Stimulated activated CD4-positive, alpha-beta T cell treated with anti-CD3 and anti-CD28 coated beads, Interleukin-1b, Interleukin-23, amount 100 ng/mL, for 1 hour (primary cell): ENCODE results near the gene SASH1.

Source experiments
- DNase-seq, 2 donors: peaks; one replicate each; pipeline ENCODE4 v3.0.0-alpha.2; 2020; ENCODE audit warnings: low read depth in 2 of 2

The SASH1 gene

DNA sequence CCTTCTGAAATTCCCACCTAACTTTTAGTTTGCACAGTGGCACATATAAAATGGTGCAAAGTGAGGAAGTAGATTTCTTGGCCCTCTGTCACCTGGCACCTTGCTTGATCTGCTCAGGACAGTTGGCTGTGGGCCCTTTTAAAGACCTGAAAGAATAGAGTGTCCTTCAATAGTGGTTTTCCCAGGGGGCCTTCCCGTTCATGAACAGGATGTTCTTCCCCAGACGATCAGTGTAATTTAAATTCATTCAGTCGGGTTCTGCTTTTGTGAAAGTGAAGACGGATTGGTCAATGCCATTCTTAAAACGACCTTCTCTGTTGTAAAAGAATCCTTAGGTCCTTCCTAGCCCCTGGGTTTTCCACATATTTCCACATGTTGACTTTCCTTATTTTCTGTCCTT, 178.5 kb downstream of the SASH1 start:
- no peak for DNase-seq

DNA sequence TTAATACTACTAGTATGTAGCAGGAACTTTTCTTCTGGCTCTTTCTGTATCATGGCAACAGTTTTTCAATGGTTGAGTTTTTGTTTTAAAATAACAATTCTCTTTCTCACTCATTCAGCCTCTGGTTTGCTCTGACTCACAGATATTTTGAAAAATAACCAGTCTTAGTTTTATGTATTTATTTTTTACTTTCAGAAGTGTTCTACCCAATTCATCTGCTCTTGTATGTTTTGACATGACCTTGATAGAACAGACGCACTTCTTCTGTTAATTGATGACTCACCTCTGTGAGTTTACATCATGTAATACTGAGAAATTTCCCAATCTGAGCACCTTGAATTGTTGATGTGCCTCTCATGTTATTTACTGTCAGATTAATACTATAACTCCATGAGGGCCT, 178.9 kb downstream of the SASH1 start:
- no peak for DNase-seq

DNA sequence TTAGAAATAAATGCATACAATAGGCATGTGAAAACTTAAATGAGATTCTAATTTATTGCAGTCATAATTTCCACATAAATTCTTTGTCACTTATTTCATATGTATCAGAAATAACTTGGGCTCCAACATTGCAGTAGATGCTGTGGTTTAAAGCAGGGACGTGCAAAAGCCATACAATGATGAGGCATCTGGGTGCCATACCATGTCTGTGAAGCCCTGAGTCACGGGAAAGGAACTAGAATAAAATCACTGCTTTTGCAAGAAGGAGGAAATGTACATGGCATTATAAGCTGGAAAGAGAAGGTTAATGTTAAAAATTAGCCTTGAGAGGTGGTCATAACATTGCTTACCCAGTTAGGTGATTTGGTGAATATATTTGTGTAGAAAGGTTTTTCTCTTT, 180.4 kb downstream of the SASH1 start:
- no peak for DNase-seq

- no peak for DNase-seq
These were observed 180.9 kb downstream of the SASH1 start for GRCh38 chr6:148523551-148523950.

GRCh38 chr6:148524471-148524882, 181.8 kb downstream of the SASH1 start:
- DNase-seq = no peak

GRCh38 chr6:148524976-148525375, 182.3 kb downstream of the SASH1 start:
- no peak for DNase-seq

DNA sequence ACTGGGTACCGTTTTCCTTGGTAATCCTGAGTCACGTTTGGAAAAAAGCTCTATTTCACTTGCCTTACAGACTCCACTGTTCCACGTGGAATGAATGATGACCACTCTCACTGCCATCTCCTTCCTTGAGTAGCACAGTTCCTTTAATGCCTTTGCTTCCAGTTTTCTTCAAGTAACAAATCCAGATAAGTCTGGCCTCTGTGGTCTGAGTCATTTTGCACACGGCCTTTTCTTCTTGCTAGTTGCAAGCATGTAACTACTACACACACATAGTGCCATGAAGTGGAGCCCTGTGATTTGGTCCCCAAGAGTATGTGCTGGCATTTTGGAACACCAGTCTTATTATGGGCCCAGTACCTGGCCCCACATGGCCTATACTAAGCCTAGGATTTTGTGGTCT, 182.8 kb downstream of the SASH1 start:
- no peak for DNase-seq

GRCh38 chr6:148526145-148526544, 183.5 kb downstream of the SASH1 start:
- DNase-seq = no peak

- no peak for DNase-seq
These were observed 185.7 kb downstream of the SASH1 start for GRCh38 chr6:148528292-148528691.

- DNase-seq = no peak
These were observed 186.4 kb downstream of the SASH1 start for GRCh38 chr6:148529010-148529409.

- no peak for DNase-seq
These were observed 187.8 kb downstream of the SASH1 start for GRCh38 chr6:148530394-148530953.

- DNase-seq = no peak
These were observed 188.3 kb downstream of the SASH1 start for GRCh38 chr6:148530976-148531375.

- no peak for DNase-seq
These were observed 190.1 kb downstream of the SASH1 start for GRCh38 chr6:148532698-148533097.

- DNase-seq = no peak
These were observed 190.9 kb downstream of the SASH1 start for GRCh38 chr6:148533309-148534107.

GRCh38 chr6:148534871-148535270, 192.2 kb downstream of the SASH1 start:
- no peak for DNase-seq

- no peak for DNase-seq
These were observed 192.7 kb downstream of the SASH1 start for GRCh38 chr6:148535381-148535780.

DNA sequence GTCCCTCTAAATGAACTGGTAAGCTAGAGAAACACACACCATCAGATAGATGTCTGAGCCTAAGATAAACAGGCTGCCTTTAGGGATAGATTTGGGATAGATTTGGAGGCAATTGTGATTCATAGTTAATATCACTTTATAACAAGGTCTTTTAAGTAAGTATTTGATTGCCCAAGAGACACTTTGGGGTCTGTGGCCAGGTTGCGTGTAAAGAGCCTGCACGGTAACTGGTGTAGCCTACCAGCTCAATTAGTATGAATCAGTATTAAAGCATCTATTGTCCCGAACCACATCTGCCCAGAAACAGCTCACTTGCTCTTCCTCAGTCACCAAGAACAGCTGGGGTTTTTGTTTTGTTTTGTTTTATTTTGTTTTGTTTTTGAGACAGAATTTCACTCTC, 193.3 kb downstream of the SASH1 start:
- no peak for DNase-seq

DNA sequence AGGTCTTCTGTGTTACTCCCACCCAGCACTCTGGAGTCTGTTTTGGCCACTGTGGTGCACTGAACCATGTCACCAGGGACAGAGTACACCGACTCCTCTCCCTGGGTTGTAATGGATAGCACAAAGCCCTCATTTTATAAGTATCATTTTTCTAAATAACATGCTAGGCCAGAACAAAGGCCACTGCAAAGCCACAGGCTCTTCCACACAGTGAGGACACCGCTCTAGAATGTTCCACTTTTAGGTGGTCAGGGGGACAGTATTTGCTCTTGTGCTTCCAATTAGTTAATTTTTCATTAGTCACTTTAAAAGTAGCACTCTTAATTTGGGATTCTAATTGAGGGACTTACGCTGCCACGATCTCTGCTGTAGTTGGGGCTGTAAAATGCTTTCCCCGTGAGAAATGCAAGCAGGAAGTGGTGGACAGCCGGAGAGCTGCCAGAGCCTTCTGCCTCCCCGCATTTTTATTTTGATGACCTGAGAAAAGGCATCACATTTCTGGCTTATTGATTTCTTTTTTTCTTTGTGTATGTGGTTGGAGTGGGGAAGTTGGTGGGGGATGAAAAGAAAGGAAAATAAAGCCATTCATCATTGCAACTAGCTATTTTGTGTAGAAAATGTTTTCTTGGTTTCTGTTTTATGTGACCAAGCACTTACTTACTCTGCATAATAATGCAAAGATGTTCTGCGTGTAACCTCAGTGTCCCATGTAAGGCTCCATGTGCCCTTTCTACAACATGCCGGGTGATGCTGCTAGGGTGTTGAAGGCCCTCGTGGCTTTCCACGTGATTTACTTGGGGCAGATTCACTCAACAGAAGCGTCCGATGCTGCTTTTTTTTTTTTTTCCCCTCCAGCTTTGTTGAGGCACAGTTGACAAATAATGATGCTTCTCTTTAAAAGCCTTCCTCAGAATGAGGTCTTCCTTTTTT, 195.9 kb downstream of the SASH1 start:
- DNase-seq = no peak

GRCh38 chr6:148543540-148543939, 200.9 kb downstream of the SASH1 start:
- DNase-seq = no peak

- no peak for DNase-seq
These were observed 201.8 kb downstream of the SASH1 start for GRCh38 chr6:148544421-148544820.

DNA sequence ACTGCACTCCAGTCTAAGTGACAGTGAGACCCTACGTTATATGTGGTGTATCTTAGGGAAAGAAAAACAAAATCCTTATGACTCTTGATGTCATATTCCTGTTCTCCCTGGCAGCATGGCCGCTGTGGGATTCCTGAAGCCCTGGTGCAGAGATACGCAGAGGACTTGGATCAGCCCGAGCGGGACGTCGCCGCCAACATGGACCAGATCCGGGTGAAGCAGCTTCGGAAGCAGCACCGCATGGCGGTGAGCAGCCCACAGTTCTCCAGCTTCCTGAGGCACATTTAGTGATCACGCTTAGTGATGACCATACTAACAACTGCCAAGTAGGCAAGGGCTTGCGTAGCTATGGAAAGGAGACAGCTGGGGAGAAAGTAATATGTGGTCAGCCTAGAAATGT, 203.3 kb downstream of the SASH1 start:
- DNase-seq = no peak

DNA sequence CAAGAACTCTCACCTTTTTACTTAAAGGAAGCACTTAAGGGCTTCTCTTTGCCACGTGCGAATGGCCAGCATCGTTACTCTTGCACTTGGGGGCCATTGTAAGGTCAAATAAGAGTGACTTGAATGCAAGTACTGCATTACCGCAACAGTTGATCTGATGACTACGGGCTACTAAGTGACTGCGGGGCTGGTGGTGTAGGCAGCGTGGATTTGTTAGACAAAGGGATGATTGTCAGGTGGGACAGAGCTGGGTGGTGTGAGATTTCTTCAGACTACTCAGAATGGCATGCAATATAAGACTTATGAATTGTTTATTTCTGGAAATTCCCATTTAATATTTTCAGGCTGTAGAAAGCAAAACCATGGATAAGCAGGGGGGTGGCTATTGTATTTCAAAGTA, 204.5 kb downstream of the SASH1 start:
- no peak for DNase-seq
